KMS-11 (cell line): Measurements from ENCODE around the gene PHYHIPL.

Experiments used
- H2AFZ ChIP-seq: fragments of 200-600 bp; sonication (generic); 2 replicates; pipeline ENCODE4 v1.6.1; 2016; ENCODE audit warnings: antibody characterized with exemption, mixed run types, low read depth
- H3K27ac ChIP-seq: fragments of 200-600 bp; sonication (generic); 2 replicates; pipeline ENCODE4 v1.6.1; 2016; ENCODE audit warnings: mild to moderate bottlenecking, mixed run types
- H3K27me3 ChIP-seq: fragments of 200-600 bp; sonication (generic); 2 replicates; pipeline ENCODE4 v1.6.1; 2017; ENCODE audit warnings: mild to moderate bottlenecking, low read depth, mixed run types, moderate library complexity; ENCODE audit not compliant: insufficient read depth
- H3K36me3 ChIP-seq: fragments of 200-600 bp; sonication (generic); 2 replicates; pipeline ENCODE4 v1.6.1; 2017; ENCODE audit warnings: mild to moderate bottlenecking, mixed run types; ENCODE audit not compliant: insufficient read depth
- H3K4me1 ChIP-seq: fragments of 200-600 bp; sonication (generic); 2 replicates; pipeline ENCODE4 v1.6.1; 2016; ENCODE audit warnings: mild to moderate bottlenecking, low read depth, mixed run types; ENCODE audit not compliant: poor library complexity, severe bottlenecking
- H3K4me2 ChIP-seq: fragments of 200-600 bp; sonication (generic); 2 replicates; pipeline ENCODE4 v1.7.0; 2016; ENCODE audit warnings: mild to moderate bottlenecking, mixed run types
- H3K4me3 ChIP-seq: fragments of 200-600 bp; sonication (generic); IDR thresholded peaks from 2 replicates; pipeline ENCODE4 v1.6.1; 2017; ENCODE audit warnings: low read depth, low read length, mixed read lengths; ENCODE audit not compliant: insufficient read depth
- H3K79me2 ChIP-seq: fragments of 200-600 bp; sonication (generic); 2 replicates; pipeline ENCODE4 v1.6.1; 2016; ENCODE audit warnings: low read depth, mixed run types; ENCODE audit not compliant: insufficient read depth
- H3K9ac ChIP-seq: fragments of 200-600 bp; sonication (generic); 2 replicates; pipeline ENCODE4 v1.6.1; 2016; ENCODE audit warnings: mild to moderate bottlenecking, mixed run types
- H4K20me1 ChIP-seq: fragments of 200-600 bp; sonication (generic); 2 replicates; pipeline ENCODE4 v1.6.1; 2016; ENCODE audit warnings: mild to moderate bottlenecking, mixed run types; ENCODE audit not compliant: insufficient read depth
- TF ChIP-seq, protein P1 (sequence below): fragments of 200-600 bp; sonication (generic); conservative IDR thresholded peaks from 2 replicates; pipeline ENCODE4 v1.6.1; 2017; ENCODE audit warnings: low read depth, mild to moderate bottlenecking, antibody characterized with exemption, low read length, moderate library complexity, mixed read lengths

Gene PHYHIPL

DNA sequence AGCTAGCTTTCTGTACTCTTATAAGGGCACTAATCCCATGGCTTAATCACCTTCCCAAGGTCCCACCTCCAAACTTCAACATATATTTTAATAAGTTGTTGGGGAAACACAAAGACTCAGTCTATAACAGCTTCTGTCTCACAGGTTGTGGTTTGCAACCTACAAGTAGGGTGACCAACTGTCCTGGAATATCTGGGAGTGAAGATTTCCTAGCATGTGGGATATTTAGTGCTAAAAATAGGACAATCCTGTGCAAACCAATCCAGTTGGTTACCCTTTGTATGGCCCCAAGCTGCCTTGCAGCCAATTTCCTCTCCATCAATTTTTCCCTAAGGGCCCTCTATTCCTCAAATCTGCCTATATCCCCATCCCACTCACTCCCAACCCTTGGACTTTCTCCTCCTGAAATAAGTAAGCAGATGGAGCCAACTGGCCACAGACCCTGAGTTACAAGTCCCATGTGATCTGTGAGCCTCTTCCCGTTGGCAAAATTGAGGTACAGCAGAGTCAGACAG, 103.6 kb downstream of the PHYHIPL start:
- no peak overlapping the region for H3K4me3 ChIP-seq
- H3K79me2 ChIP-seq, result no peaks in the 10 kb centered on the region
- H3K27ac ChIP-seq, result no peak overlapping the region
- no peaks in the 10 kb centered on the region for H3K27me3 ChIP-seq
- no peaks in the 10 kb centered on the region for H3K4me1 ChIP-seq
- H2AFZ ChIP-seq, result no peak overlapping the region
- H3K36me3 ChIP-seq, result no peaks in the 10 kb centered on the region
- no peaks in the 10 kb centered on the region for H4K20me1 ChIP-seq
- H3K4me2 ChIP-seq, result no peak overlapping the region
- no peak overlapping the region for H3K9ac ChIP-seq
- TF ChIP-seq, protein P1, sequence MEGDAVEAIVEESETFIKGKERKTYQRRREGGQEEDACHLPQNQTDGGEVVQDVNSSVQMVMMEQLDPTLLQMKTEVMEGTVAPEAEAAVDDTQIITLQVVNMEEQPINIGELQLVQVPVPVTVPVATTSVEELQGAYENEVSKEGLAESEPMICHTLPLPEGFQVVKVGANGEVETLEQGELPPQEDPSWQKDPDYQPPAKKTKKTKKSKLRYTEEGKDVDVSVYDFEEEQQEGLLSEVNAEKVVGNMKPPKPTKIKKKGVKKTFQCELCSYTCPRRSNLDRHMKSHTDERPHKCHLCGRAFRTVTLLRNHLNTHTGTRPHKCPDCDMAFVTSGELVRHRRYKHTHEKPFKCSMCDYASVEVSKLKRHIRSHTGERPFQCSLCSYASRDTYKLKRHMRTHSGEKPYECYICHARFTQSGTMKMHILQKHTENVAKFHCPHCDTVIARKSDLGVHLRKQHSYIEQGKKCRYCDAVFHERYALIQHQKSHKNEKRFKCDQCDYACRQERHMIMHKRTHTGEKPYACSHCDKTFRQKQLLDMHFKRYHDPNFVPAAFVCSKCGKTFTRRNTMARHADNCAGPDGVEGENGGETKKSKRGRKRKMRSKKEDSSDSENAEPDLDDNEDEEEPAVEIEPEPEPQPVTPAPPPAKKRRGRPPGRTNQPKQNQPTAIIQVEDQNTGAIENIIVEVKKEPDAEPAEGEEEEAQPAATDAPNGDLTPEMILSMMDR, result no peak

DNA sequence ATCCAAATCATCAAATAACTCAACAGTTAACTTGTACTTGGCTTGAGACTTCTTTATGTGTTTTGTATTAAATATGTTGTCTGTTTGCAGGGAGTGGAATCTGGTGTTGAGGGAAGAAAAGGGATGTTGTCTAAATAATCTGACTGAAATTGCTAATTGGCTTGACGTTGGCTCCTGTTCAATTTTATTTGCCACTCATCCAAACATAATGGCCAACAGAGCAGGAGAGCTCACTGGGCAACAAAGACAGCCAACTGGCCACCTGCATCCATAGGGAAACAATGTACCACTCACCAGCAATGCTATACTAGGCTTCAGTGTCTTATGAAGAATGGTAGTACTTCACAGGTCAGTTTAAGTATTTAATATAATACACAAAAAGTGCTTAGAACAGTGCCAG, 105.4 kb downstream of the PHYHIPL start:
- Histone ChIP-seq H3K27me3 (no peaks in the 10 kb centered on the region), H2AFZ (no peak overlapping the region), H3K79me2 (no peaks in the 10 kb centered on the region), H3K9ac (no peak overlapping the region), H3K4me1 (no peaks in the 10 kb centered on the region), H3K27ac (no peak overlapping the region), H3K4me2 (no peak overlapping the region), H3K36me3 (no peaks in the 10 kb centered on the region), H4K20me1 (no peaks in the 10 kb centered on the region), H3K4me3 (no peak overlapping the region)
- TF ChIP-seq, protein P1, result no peak

DNA sequence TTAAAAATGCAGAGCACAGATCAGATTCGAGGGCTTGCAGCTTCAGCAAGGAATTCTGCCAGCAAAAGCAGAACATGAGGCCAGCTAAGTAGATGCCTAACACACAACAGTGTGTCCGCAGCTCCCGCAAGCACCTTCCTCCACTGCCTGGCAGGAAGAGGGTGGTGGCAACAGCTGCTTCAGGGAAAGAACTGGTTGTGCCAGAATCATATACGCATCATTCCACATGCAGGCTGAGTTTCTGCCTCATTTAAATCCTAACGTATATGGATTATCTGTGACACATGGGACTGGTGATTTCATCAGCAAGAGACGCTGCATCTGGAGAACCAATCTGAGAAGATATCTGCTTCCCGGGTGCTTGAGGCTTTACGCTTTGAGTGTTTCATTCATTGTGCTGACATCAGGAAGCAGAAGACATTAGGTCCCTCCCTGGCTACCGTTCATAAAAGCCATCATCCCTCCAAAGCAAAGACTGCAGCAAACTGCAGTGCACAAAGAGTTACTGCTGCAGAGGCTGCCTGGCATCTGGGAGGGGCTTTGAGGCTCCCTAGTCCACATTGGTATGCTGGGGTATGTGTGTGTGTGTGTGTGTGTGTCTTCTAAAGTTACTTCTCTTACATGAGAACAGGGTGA, 107.1 kb downstream of the PHYHIPL start:
- Histone ChIP-seq H3K27me3 (no peaks in the 10 kb centered on the region), H3K79me2 (no peaks in the 10 kb centered on the region), H3K4me2 (no peak overlapping the region), H3K4me1 (no peaks in the 10 kb centered on the region), H3K27ac (no peak overlapping the region), H3K36me3 (no peaks in the 10 kb centered on the region), H3K4me3 (no peak overlapping the region), H4K20me1 (no peaks in the 10 kb centered on the region), H2AFZ (no peak overlapping the region), H3K9ac (no peak overlapping the region)
- TF ChIP-seq, protein P1, result no peak

DNA sequence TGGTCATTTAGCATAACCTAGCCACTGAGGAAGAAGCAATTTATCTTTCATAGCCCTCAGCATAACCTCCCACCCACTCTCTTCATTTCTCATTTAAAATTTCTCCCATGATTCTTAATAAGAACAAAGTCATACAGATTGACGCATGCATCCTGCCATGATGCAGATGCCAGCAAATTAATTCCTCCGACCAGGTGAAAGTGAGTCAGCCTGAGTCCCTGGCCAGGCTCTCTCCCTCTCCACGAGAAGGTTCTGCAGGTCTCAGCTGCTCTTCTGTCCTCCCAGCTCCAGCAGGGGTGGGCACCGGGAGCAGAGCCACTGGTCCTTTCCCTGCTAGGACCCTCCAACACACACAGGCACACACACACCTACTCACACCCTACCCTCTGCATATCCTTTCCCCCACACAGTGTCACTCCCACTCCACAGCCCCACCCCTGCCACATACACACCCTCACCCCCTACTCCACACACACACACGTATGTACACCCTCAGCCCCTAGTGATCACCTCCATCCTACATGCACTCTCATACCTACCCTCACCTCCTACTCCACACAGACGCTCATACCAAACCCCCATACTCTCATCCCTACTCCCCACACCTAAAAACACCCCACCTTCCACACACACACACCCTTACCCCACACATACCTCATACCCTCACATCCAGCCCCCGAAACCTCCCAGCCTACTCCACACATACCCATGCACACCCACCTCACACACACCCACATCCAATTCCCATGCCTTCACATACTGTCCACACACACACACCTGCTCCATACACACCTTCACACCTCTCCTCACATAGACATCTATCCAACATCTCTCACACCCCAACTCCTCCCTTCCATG, 107.9 kb downstream of the PHYHIPL start:
- no peaks in the 10 kb centered on the region for H4K20me1 ChIP-seq
- H3K4me1 ChIP-seq, result no peaks in the 10 kb centered on the region
- TF ChIP-seq, protein P1, result no peak
- H3K79me2 ChIP-seq, result no peaks in the 10 kb centered on the region
- H3K27me3 ChIP-seq, result no peaks in the 10 kb centered on the region
- H3K4me2 ChIP-seq, result no peak overlapping the region
- no peak overlapping the region for H3K9ac ChIP-seq
- H2AFZ ChIP-seq, result no peak overlapping the region
- H3K36me3 ChIP-seq, result no peaks in the 10 kb centered on the region
- no peak overlapping the region for H3K4me3 ChIP-seq
- H3K27ac ChIP-seq, result no peak overlapping the region
